Panc1 (cell line): Measurements from ENCODE around the gene ABCB6.
A peak's percentile ranks its signal among the peaks of the same experiment; 100 is the strongest.

Experiments
- CTCF ChIP-seq: fragments of 450-650 bp; IDR thresholded peaks from 2 replicates; pipeline ENCODE4 v1.5.1; 2017; ENCODE audit warnings: mild to moderate bottlenecking
- POLR2AphosphoS5 ChIP-seq: IDR thresholded peaks from 2 replicates; pipeline ENCODE4 v1.6.1; 2012; ENCODE audit warnings: mild to moderate bottlenecking, low read depth, low read length, moderate library complexity
- REST ChIP-seq, 2 experiments: IDR thresholded peaks; 2 replicates each; pipeline ENCODE4 v1.6.1; 2011 to 2012; ENCODE audit warnings: low read depth in 2 of 2, control low read depth in 1 of 2, low read length in 1 of 2, mild to moderate bottlenecking in 1 of 2, moderate library complexity in 1 of 2; ENCODE audit not compliant: insufficient read depth in 1 of 2
- SIN3A ChIP-seq: IDR thresholded peaks from 2 replicates; pipeline ENCODE4 v1.6.1; 2012; ENCODE audit warnings: low read depth, mild to moderate bottlenecking, low read length, moderate library complexity, borderline replicate concordance; ENCODE audit not compliant: insufficient read depth
- TCF7L2 ChIP-seq: IDR thresholded peaks from 2 replicates; pipeline ENCODE4 v1.6.1; 2011; ENCODE audit warnings: mild to moderate bottlenecking, low read depth, low read length, inconsistent platforms

DNA sequence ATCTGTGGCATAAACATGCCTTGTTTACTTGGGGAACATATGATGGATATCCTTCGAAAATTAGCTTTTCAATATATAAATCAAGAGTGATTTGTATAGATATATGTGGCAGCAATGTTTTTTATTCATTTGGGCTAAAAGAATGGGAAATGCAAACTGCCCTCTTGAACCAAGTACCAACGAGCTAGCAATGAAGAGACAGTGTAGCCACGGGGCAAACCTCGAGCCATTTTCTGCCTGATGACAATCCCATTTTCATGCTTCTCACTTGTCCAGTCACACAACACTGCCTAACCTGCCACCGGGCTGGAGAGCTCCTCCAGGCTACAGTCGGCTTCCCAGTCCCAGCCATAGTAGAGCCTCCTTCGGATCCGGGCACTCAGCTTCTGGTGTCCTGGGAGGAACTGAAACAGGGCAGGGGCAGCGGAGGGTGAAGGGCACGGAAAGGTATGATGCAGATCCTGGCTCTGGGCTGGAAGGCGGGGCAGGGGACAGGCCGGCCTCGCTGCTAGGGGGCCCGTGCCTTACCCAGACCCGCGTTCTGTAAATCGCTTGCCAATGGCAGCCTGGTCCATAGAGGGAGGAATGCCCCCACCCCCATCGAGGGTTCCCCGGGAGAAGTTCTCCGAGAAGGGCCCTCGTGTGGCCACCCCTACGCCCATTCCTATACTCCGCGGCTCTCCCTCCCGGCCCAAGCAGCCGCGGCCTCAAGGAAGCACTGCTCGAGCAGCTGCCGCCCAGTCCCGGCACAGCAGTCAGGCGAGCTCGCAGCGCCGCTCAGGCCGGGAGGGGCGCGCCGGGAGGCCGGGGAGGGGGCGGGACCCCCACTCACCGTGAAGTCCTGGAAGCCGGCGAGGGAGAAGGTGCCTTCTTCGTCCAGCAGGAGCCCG, 42.6 kb downstream of the ABCB6 start:
- TF ChIP-seq CTCF, result peak; percentile 28
- no peak for TF ChIP-seq POLR2AphosphoS5
- no peak for TF ChIP-seq TCF7L2
- no peak for TF ChIP-seq REST (IDR thresholded peaks at IDR 0.05; ENCODE audit: insufficient read depth in 1 of 2, low read depth in 2 of 2, low read length in 1 of 2)
- no peak; the same call in 1 of the 2 replicates for TF ChIP-seq SIN3A
